CD4-positive, alpha-beta T cell treated with Interleukin-21 for 1 hour (primary cell): Measurements from ENCODE around the gene TTC16.

ENCODE experiments used
- DNase-seq: peaks from one replicate; pipeline ENCODE4 v3.0.0-alpha.2; 2020

Gene TTC16

DNA sequence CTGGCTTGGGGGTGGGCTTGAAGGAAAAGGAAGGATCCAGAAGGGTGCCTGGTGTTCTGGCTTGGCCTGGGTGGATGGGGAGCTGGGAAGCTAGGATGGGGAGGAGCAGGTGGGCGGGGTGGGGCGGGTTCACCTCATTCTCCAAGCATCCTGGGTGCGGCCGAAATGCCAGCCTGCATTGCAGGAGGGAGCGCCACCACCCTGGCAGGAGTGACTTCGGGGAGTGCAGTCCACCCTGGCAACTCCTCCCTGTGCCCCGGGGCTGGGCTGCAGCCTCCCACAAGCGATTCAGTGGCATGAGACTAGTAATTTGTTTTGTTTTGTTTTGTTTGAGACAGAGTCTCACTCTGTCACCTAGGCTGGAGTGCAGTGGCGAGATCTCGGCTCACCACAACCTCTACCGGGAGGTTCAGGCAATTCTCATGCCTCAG is 5.5 kb downstream of the TTC16 start:
- DNase-seq = peak; percentile 29

DNA sequence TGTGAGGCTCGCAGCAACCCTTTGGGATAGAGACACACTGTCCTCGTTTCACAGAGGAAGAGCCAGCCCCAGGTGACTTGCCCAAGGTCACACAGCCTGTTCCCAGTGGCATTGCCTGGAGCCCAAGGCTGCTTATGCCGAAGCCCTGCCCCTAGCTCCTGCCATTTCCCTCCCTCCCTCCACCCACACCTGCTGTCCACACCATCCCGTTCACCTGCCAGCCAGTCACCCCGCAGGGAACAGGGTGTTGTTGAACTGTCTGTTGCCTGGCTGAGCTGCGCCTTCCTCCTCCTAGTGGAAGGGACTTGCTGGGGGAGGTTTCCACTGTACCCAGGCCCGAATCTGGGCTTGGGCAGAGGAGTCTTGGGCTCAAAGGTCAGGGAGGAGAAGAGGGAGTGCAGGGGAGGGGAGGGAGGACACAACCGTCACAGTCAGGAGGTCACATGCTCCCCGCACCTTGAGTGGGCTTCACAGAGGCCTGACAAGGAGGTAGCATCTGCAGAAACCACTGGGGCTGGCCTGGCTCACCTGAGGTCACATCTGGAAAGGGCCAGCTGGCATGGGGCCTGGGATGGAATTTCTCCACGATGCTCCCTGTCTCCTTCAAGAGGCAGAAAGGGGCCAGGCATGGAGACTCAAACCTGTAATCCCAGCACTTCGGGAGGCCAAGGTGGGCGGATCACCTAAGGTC is 6.3 kb downstream of the TTC16 start:
- DNase-seq = no peak

DNA sequence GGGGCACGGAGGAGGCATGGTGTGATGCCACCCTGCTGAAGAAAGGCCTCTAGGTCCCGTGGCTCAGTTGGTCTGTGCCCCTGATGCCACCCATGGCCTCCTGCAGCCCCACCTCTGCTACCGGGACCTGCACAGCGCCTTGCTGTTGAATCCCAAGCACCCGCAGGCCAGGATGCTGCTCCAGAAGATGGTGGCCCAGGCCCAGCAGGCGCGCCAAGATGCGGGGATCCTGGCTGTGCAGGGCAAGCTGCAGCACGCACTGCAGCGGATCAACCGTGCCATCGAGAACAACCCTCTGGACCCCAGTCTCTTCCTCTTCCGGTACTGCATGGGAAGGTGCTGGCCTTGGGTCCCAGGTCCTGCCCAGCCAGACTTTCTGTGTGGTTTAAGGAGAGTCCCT is 7.1 kb downstream of the TTC16 start:
- DNase-seq = no peak

DNA sequence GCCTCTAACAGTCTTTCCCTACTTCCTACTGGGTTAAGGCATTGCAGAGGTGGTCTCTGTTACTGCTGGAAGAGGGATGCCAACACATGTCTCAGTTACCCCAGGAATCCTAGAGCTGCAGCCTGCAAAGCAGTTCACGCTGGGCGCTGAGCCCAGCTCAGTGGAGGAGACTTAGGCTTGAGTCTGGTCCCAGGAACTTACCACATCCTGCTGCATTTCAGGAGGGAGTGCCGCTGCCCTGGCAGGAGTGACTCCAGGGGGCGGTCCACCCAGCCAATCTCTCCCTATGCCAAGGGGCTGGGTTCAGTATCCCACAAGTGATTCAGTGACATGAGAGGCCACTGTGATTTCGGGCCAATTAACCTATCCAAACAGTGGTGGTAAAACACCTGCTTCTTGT is 7.6 kb downstream of the TTC16 start:
- DNase-seq = no peak

DNA sequence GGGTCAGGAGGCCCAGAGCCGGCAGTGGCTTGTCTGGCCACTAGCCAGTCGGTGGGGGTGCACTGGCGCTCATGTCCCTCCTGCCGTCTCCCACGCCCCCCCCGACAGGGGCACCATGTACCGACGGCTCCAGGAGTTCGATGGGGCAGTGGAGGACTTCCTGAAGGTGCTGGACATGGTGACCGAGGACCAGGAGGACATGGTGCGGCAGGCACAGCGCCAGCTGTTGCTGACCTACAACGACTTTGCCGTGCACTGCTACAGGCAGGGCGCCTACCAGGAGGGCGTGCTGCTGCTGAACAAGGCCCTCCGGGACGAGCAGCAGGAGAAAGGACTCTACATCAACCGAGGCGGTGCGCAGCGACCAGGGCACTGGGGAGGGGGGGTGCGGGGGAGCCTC is 8.1 kb downstream of the TTC16 start:
- no peak for DNase-seq

DNA sequence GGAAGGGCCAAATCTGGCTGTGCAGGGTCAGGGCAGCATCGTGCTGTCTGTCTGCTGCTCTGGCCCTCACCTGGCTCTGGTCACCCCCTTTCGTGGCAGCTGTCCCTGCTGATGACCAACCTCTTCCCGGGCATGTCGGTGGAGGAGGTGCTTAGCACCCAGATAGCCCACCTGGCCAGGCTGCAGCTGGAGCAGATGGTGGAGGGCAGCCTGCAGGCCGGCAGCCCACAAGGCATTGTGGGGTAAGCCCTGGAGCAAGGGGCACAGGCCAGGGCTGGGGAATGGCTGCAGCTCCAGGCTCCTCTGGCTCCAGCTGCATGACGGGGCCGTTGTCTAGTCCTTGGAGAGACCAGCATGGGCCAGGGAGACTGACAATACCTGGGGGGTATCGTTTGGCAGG is 11.0 kb downstream of the TTC16 start:
- DNase-seq = no peak

DNA sequence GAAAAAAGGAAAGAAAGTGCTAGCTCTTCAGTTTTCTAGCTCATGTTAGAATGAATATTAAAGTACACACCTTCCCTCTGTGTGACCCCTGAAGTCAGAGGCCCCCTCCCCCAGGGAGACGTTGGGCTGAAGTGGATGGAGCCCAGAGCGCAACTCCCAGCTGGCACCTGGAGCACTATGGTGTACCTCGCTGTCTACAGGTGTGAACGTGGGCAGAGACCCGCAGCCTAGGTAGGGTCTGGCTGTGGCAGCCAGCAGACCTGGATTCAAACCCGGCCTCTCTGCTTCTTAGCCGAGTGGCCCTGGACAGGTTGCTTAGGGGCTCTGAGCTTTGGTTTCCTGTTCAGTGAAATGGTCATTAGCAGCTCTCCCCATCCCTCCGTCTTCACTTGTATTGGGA is 12.9 kb downstream of the TTC16 start:
- no peak for DNase-seq

DNA sequence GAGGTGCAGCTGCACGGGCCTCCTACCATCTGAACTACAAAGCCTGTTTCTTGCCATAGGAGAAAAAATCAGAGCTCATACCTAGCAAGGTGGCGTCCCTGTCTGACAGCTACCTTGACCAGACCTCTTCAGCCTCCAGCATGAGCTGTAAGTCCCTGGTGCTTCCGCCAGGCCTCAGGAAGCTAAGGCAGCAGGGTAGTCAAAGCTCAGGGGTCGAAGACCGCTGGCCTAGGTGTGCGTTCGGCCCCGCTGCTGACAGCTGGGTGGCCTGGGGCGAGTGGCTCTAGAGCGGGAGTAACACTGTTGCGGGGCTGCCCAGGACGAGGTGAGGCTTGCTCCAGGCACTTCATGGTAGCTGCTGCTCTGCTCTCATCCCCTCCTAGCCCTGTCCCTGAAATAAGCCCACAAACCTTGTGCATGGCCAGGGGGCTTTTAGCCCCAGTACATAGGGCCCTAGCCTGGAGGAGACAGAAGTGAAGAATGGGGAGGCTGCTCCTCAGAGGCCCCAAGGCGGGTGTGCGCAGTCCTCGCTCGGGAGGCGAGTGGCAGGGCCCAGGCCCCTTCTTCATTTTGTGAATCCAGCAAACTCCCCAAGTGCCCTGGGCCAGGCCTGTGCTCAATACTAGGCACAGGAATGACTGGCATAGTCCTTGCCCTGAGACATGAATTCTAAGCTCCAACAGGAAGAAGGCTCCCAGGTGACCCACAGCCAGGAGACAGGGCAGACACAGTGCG is 13.8 kb downstream of the TTC16 start:
- DNase-seq = no peak

DNA sequence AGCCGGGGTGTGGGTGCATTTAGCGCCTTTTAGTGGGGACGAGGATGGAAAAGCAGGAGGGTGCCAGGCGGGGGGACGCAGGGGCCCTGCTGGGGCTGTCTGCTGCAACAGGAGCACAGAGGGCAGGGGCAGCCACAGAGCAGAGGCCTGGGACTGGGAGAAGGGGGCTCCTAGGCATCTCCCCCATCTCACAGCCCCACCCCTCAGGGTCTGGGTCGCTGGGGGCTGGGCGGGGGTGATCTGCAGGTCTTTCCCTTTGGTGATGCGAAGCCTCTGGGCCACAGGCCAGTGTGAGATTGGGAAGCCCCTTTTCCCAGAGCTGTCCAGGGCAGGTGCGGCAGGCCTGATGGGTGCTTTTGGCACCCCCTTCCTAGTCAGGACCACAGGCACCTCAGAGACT is 14.4 kb downstream of the TTC16 start:
- no peak for DNase-seq

DNA sequence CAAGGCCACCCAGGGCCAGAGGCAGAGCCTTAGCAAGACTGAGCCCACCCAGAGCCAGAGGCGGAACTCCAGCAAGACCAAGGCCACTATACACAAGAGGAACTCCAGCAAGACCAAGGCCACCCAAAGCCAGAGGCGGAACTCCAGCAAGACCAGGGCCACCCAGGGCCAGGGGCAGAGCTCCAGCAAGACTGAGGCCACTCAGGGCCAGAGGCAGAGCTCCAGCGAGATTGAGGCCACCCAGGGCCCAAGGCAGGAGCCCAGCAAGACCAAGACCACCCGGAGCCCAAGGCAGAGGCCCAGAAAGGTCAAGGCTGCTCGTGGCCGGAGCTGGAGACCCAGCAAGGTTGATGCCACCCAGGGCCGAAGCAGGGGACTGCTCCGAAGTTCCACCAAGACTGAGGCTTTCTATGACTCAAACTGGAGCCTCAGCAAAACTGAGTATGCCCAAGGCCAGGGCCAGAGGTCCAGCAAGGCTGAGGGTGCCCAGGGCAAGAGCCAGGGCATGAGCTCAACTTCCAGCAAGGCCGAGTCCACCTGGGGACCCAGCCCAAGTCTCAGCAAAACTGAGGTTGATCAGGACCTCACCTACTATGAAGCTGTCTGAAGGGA is 15.0 kb downstream of the TTC16 start:
- no peak for DNase-seq

DNA sequence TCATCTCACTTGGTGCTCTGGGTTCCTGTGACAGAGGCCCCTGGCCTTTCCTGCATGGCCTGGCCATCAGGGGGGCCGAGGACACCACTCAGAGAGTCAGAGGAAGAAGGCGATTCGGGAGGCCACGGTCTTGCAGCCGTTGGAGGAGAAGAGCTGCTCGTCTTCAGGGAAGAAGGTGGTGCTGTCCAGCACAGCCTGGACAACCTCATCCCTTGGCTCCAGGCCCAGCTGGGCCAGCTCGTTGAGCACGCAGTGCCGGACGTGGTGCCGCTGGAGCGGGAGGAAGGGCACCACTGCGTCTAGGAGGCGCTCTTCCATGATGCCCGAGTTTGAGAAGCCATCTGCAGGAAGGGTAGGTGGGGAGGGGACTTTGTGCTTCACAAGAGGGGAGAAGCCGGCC is 16.1 kb downstream of the TTC16 start:
- no peak for DNase-seq

DNA sequence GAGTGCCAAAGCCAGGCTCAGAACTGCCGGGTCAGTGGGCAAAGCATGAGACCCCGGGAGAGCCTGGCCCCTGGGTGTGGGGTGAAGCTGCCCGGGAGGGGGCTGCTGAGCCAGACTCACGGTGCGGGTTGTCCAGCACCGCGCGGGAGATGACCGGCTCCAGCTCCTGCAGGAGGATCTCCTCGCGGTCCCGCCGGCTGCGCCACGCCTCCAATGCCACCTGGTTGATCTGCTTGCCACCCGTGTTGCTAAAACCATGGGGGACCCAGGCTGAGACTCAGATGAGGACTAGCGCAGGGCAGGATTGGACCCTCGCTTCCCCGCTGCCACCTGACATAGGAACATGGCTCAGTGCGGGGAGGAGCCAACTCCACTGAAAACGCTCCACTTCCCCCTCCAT is 16.6 kb downstream of the TTC16 start:
- no peak for DNase-seq

DNA sequence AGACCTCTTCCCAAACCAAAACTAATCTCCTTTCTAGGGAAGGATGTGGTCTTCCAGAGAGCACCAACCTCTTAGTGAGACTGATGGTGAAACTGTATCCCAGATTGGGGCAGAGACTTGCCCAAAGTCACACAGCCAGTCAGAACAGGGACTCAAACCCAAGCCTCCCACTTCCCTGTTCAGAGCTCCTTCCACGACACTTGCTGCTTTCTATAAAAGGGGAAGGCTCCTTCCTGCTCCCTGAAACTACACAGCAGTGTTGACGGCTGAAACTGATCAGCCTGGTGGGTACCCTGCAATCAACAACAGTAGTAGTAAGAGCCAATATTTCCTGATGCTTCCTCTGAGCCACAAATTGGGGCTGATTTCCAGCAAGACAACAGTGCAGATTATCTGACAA is 17.7 kb downstream of the TTC16 start:
- DNase-seq = no peak

DNA sequence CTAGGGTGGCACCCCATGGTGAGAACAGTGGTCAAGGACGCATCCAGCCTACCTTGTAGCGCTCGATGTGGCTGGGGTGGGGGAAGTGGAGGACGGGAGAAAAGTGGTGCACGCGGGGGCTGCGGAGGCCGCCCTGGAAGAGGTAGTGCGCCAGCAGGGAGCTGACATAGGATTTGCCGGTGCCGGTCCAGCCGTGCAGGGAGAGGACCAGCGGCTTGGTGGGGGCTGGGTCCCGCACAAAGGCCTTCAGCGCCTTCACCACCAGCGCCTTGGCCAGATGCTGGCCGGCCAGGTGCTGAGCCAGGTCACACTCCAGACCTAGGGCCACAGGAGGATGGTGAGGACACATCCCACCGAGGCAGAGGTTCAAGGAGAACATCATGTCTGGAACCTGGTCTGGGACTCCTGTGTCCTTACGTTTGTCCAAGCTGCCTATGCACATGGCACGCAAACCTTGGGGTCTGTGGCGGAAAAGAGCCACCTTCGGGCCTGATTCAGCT is 18.4 kb downstream of the TTC16 start:
- DNase-seq = no peak

DNA sequence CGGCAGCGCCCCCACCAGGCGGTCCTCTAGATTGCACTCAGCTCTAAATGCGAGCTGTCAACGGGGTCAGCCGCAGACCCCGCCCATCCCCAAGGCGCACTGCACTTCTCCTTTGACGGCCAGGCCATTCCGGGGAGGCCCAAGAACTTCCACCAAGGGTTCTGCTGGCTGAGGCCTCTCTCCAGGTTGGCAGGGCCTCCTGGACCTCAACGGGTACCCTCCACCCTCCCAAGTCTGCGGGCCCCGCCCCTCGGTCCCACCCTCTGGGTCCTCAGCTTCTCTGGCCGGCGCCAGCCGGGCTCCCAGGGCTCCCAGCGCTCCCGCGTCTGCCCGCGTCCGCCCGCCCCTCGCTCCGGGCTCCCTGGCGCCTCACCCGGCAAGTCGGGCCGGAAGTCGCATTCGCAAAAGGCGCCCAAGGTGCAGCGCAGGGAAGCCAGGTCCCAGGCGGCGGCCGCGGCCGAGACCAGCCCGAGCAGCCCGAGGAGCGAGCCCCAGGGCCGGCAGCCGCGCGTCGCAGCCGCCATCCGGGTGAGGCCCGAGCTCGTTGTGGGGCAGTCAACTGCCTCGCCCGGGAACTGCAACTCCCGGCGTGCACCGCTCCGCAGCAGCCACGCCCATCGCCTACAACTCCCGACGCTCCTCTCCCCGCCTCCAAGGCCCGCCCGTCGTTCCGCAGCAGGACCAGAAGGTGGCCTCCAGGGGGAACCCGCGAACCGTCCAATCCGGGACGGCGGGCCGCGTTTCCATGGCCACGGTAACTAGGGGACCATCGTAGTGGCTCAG is 19.1 kb downstream of the TTC16 start, which contains the start of gene TOR2A:
Gene TOR2A (minus strand): TSS at position 548 of the 783 bp plus-strand sequence. CDS start 24 bp downstream, at position 524.
- DNase-seq = peak; percentile 99

DNA sequence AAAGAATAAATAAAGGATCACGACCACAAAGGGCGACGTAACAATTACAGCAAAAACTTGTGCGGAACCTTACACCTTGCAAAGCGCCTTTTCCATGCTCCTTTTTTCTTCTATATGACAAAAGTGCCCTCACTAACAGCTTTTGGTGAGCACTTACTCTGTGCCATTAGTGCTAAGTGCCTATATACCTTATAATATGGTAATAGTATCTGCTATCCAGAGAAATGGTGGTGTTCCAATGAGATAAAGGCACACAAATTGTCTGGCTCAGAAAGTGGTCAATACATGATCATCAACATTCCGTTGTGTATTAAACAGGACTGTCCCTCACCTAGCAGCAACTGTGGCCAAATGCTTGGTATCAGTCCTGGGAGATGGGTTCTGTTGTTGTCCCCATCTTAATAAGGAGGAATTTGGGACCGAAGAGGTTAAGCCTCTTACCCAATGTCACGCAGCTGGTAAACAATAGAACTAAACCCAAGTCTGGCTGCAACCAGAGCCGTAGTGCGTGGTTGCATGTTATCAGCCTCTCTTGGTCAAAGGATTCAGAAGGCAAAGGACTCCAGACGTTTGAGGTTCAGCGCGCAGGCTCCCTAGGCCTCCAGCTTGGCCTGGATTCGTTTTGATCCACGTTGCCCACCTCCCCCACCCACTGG is 19.8 kb downstream of the TTC16 start:
- peak; percentile 13 for DNase-seq

DNA sequence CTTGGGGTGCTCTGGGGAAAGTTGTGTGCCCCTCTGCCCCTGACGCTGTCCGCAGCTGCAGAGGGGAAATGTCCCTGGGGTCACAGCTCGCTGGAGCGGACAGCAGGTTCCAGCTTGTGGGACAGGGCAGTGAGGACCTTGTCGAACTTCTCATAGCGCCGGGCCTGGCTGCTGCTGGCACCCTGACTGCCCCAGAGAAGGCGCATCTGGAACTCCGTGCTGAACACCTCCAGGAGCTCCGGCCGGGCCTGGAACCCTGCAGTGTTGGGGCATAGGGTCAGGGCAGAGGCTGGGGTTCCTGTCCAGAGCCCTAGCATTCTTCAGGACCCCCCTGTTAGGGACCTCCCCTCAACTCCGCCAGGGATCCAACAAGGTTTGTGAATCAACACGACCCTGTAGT is 22.8 kb downstream of the TTC16 start:
- DNase-seq = no peak

DNA sequence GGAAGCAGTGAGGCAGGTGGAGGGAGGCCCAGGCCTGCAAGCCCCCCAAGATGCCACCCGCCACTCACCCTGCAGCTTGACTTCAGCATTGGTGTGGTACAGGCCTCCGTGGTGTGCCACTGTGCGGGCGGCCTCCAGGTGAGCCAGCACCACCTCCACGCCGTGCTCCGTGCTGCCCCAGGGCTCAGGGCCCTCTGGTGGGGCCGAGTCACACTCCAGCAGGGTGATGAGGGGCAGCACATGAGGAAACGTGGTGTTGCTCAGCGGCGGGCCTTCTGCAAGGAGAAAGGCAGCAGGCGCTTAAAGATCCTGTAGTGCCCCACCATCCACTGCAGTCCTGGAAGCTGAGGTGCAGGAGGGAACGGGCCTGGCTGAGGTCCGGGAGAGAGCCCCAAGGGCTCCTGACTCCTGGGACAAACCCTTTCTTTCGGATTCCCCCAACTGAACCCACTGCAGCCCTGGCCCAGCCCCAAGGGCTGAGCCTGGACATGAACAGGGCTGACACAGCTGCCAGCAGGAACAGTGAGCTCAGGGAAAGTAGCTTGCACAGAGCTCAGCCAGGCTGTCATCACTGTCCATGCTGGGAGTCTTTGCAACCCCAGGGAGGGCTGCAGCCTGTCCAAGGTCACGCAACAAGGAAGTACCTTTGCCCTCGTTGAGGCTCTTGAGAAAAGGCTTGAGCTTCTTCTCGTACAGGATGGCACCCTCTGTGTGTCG is 23.9 kb downstream of the TTC16 start:
- no peak for DNase-seq

DNA sequence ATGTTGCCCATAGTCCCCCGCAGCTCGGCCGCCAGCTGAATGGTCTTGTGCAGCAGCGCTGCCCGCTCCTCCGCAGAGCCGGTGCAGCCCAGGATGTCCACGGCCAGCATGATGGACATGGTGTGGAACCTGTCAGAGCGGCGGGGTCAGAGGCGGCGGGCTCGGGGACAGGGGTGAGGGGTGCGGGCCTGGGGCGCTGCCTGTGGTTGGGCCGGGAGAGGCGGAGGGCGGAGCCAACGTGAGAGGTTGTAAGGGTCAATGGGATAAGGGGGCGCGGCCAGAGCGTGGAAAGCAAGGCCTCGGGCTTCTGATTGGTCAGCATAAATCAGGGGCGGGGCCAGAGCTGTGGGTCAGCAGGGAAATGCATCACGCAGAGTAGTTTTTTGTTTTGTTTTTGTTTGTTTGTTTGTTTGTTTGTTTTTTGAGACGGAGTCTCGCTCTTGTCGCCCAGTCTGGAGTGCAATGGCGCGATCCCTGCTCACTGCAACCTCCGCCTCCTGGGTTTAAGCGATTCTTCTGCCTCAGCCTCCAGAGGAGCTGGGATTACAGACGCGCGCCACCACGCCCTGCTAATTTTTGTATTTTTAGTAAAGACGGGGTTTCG is 26.1 kb downstream of the TTC16 start:
- no peak for DNase-seq

DNA sequence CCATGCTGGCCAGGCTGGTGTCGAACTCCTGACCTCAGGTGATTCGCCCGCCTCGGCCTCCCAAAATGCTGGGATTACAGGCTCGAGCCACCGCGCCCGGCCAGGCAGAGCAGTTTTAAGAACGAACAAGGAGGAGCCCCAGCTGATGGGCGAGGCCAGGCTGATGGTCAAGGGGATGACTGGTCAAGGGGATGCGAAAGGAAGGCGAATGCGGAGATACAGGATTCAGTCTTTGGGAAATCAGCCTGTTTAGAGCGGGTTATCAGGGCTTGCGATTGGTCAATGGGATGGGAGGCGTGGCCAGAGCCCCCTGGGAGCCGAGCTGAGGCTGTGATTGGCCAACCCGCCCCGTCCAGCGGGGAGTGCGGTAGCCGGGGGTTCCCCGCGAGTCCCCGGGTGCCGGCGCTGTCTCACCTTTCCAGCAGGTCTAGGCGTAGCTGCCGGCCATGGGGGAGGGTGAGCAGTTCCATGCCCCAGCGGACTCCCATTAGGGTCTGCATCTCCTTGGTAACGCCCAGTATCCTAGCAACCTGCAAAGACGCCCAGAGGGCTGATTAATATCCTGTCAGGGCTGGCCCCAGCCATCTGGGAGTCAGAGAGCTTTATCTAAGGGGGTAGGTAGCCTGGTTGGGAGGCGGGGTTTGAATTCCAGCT is 26.7 kb downstream of the TTC16 start:
- no peak for DNase-seq
